GM12878 (cell line): ENCODE measurements around the gene POU3F3. TPM values are rescaled to one million over a fixed set of nuclear protein-coding genes. Genes with fewer than 3 reads are reported as not detected.

Experiments used
- ATAC-seq: fragments of 200-7000 bp; cut with Tn5 transposase; 3 replicates; pipeline ENCODE4 v1.9.1; 2020; ENCODE audit warnings: mild to moderate bottlenecking, moderate library complexity
- BruUV-seq: library from RNA; stranded (reverse); fragments of 400-500 nt; replicated peaks from 2 replicates; lab custom pipeline; 2021; lab: Mats Ljungman, UMichigan
- CTCF ChIA-PET: fragments of 300-600 bp; sonication (Branson Sonifier 250); formaldehyde crosslinking; extraction: SDS; loops from one replicate; lab custom pipeline; 2021; ENCODE audit warnings: inconsistent platforms; lab: Yijun Ruan, JAX
- POLR2A ChIA-PET: fragments of 350-600 bp; formaldehyde crosslinking; extraction: SDS; loops from one replicate; lab custom pipeline; 2021; ENCODE audit warnings: inconsistent platforms; lab: Charles Lee
- RAD21 ChIA-PET: fragments of 300-600 bp; sonication (Branson Sonifier 250); formaldehyde crosslinking; loops from one replicate; lab custom pipeline; 2023; ENCODE audit warnings: antibody characterized with exemption; ENCODE audit not compliant: unreplicated experiment; lab: Charles Lee
- SMC1A ChIA-PET: fragments of 300-600 bp; sonication (Branson Sonifier 250); formaldehyde crosslinking; loops from one replicate; lab custom pipeline; 2023; ENCODE audit not compliant: unreplicated experiment, uncharacterized antibody; lab: Charles Lee
- DNase-seq: peaks from one replicate; pipeline ENCODE4 v3.0.0-alpha.2; 2011; ENCODE audit warnings: low read depth, low spot score
- FAIRE-seq: peaks from 3 replicates; lab custom pipeline; 2011; peaks lifted over from hg19 to GRCh38; lab: Jason Lieb, UNC
- H2AFZ ChIP-seq: 2 replicates; pipeline ENCODE4 v1.6.0; 2011; ENCODE audit warnings: low read depth, low read length, control low read depth; ENCODE audit not compliant: control insufficient read depth
- H3K27ac ChIP-seq: 2 replicates; pipeline ENCODE4 v1.5.1; 2011; ENCODE audit warnings: control low read depth; ENCODE audit not compliant: control insufficient read depth, insufficient read depth
- H3K27me3 ChIP-seq, 2 experiments: replicated peaks in 1 of 2; 2 replicates each; pipeline versions ENCODE4 v1.6.0 to v1.6.1; 2011; ENCODE audit warnings: low read length in 1 of 2; ENCODE audit not compliant: control insufficient read depth in 2 of 2, insufficient read depth in 2 of 2
- H3K36me3 ChIP-seq, 2 experiments: 2 replicates each; pipeline ENCODE4 v1.5.1; 2011; ENCODE audit warnings: low read length in 1 of 2; ENCODE audit not compliant: control insufficient read depth in 2 of 2, insufficient read depth in 2 of 2
- H3K4me1 ChIP-seq: 2 replicates; pipeline ENCODE4 v1.6.1; 2011; ENCODE audit warnings: mild to moderate bottlenecking, low read length, moderate library complexity, mixed read lengths; ENCODE audit not compliant: control insufficient read depth, insufficient read depth
- H3K4me2 ChIP-seq: 2 replicates; pipeline ENCODE4 v1.6.0; 2011; ENCODE audit warnings: control low read depth; ENCODE audit not compliant: control insufficient read depth, insufficient read depth
- H3K4me3 ChIP-seq: fragments of 200-600 bp; sonication (generic); 2 replicates; pipeline ENCODE4 v1.5.1; 2016
- H3K79me2 ChIP-seq: 2 replicates; pipeline ENCODE4 v1.6.0; 2011; ENCODE audit warnings: low read length; ENCODE audit not compliant: control insufficient read depth, insufficient read depth
- H3K9ac ChIP-seq: 2 replicates; pipeline ENCODE4 v1.8.0; 2011; ENCODE audit warnings: low read length, control low read depth, mixed read lengths; ENCODE audit not compliant: control insufficient read depth, insufficient read depth
- H3K9me3 ChIP-seq: replicated peaks from 3 replicates; pipeline ENCODE4 v1.5.1; 2011; ENCODE audit warnings: mild to moderate bottlenecking, low read length; ENCODE audit not compliant: control insufficient read depth, insufficient read depth
- H4K20me1 ChIP-seq: 2 replicates; pipeline ENCODE4 v1.6.0; 2011; ENCODE audit not compliant: control insufficient read depth, insufficient read depth
- E4F1 ChIP-seq: fragments of 450-650 bp; IDR thresholded peaks from 2 replicates; pipeline ENCODE4 v1.6.1; 2018; ENCODE audit warnings: borderline replicate concordance, mild to moderate bottlenecking; ENCODE audit not compliant: partially characterized antibody
- EGR1 ChIP-seq, 2 experiments: IDR thresholded peaks; 1 replicate in 1 of 2; 2 replicates in 1 of 2; pipeline ENCODE4 v1.6.1; 2011 to 2012; ENCODE audit warnings: low read depth in 2 of 2, low read length in 2 of 2, borderline replicate concordance in 1 of 2, mild to moderate bottlenecking in 1 of 2, moderate library complexity in 1 of 2
- ELK1 ChIP-seq: IDR thresholded peaks from 2 replicates; pipeline ENCODE4 v1.6.1; 2012; ENCODE audit warnings: low read depth, low read length, improper control_type of control experiment
- HSF1 ChIP-seq: fragments of 150-350 bp; IDR thresholded peaks from 2 replicates; pipeline ENCODE4 v1.6.1; 2014; ENCODE audit warnings: mild to moderate bottlenecking, low read depth, low read length
- MTA2 ChIP-seq: fragments of 450-650 bp; IDR thresholded peaks from 2 replicates; pipeline ENCODE4 v1.6.1; 2016; ENCODE audit warnings: low read depth, mild to moderate bottlenecking, moderate library complexity
- SP1 ChIP-seq: IDR thresholded peaks from one replicate; pipeline ENCODE4 v1.6.1; 2011; ENCODE audit warnings: low read depth, low read length
- TARDBP ChIP-seq: IDR thresholded peaks from 2 replicates; pipeline ENCODE4 v1.6.1; 2016; ENCODE audit warnings: borderline replicate concordance
- WGBS: methylation state at CpG from one replicate; pipeline ENCODE4 v1.1.6; 2016; ENCODE audit warnings: low lambda C conversion rate; ENCODE audit not compliant: insufficient replicate concordance, insufficient coverage; ENCODE audit errors: missing lambda C conversion rate; 5-methylcytosine and 5-hydroxymethylcytosine counted together
- in situ Hi-C: fragments of 300-500 bp; cut with MboI; formaldehyde crosslinking; loops from 9 replicates; pipeline ENCODE4 v1.14.3; 2018; ENCODE audit warnings: mixed read lengths
- intact Hi-C: fragments of 100-400 bp; cut with micrococcal nuclease; formaldehyde crosslinking; loops from one replicate; pipeline ENCODE4 v1.14.2; 2022; ENCODE audit not compliant: unreplicated experiment
- polyA plus RNA-seq, 11 experiments: library from polyadenylated mRNA; depleted of rRNA in 4 of 11; unstranded in 6 of 11; stranded (reverse) in 5 of 11; fragments of >200 nt; fragmentation: Nextera tagmentation in 4 of 11; fragmentation: Illumina TruSeq in 1 of 11; extraction: Ambion mirVana in 4 of 11; extraction: Trizol in 1 of 11; gene quantifications; 1 replicate in 1 of 11; 2 replicates in 10 of 11; pipeline versions ENCODE4 v1.2.1 to v1.2.3, GENCODE V29; 2011 to 2016; ENCODE audit warnings: inconsistent platforms in 2 of 11, missing spikeins in 2 of 11, low read depth in 1 of 11
- total RNA-seq, 4 experiments: library from RNA; depleted of rRNA in 3 of 4; stranded (reverse); fragments of >200 nt in 3 of 4; fragmentation: Illumina TruSeq in 1 of 4; extraction: Trizol in 1 of 4; gene quantifications; 2 replicates each; pipeline versions ENCODE4 v1.2.1 to v1.2.3, GENCODE V29; 2013 to 2021

Gene POU3F3
- total and polyA plus RNA-seq, 10 of the 15 experiments (the other 5 are each of a cell fraction or from before 2014, with no cell fraction given): not detected

- TF ChIP-seq SP1 (no peak), MTA2 (no peak)
- TF ChIP-seq, all 136 proteins: peak for 0
These were observed 29.4 kb downstream of the POU3F3 start (continued) for GRCh38 chr2:104883357-104883756.

- 35% methylated on average over 5 of the region's 5 CpGs for WGBS
These were observed 31.3 kb downstream of the POU3F3 start for GRCh38 chr2:104885119-104885782.

More at GRCh38 chr2:104885119-104885782, 31.3 kb downstream of the POU3F3 start:
- SMC1A ChIA-PET: no interaction called here
- POLR2A ChIA-PET: no interaction called here
- DNase-seq: no peak
- Histone ChIP-seq H3K36me3 (no peaks in the 10 kb centered on the region), H3K79me2 (no peaks in the 10 kb centered on the region), H3K9ac (no peak overlapping the region), H3K9me3 (no peaks in the 10 kb centered on the region), H4K20me1 (no peaks in the 10 kb centered on the region), H3K4me1 (no peaks in the 10 kb centered on the region), H3K27me3 (no peaks in the 10 kb centered on the region), H3K27ac (no peak overlapping the region), H2AFZ (no peak overlapping the region), H3K4me3 (no peak overlapping the region), H3K4me2 (no peak overlapping the region)
- no peak for FAIRE-seq
- intact Hi-C loops: no loop called here
- CTCF ChIA-PET: no interaction called here
- ATAC-seq: no peak
- BruUV-seq: no TSS peak
- RAD21 ChIA-PET: no interaction called here
- in situ Hi-C loops: no loop called here
- TF ChIP-seq TARDBP (no peak), EGR1 (IDR thresholded peaks at IDR 0.05; ENCODE audit: borderline replicate concordance in 1 of 2, low read depth in 2 of 2, low read length in 2 of 2) (no peak), ELK1 (no peak), HSF1 (no peak), E4F1 (no peak)
